ENCODE data around the gene TP53INP2. TPM values are rescaled to one million over a fixed set of nuclear protein-coding genes. Genes with fewer than 3 reads are reported as not detected.
A peak's percentile ranks its signal among the peaks of the same experiment; 100 is the strongest.

The TP53INP2 gene
- total and polyA plus RNA-seq, 2 experiments from 2014 or later, result 2.7 to 3.3 TPM

GRCh38 chr20:34705008-34705396 lies 858 bp downstream of the TP53INP2 start:
- peak overlapping the region; percentile 99; the same call in 1 of the 2 replicates for H2AFZ ChIP-seq

More at GRCh38 chr20:34705008-34705396, 858 bp downstream of the TP53INP2 start:
- Mint-ChIP-seq H3K4me3 (peak overlapping the region; percentile 87), H3K9me3 (no peaks in the 10 kb centered on the region), H3K27me3 (ENCODE audit: insufficient read depth, low read depth, poor library complexity) (peaks cover 47% of the 10 kb centered on the region), H3K4me1 (peaks cover 15% of the 10 kb centered on the region), H3K36me3 (ENCODE audit: low read depth) (no peaks in the 10 kb centered on the region), H3K27ac (no peak overlapping the region)
- Histone ChIP-seq H3K9me2 (ENCODE audit: insufficient read depth) (no peaks in the 10 kb centered on the region), H3F3A (replicated peaks; ENCODE audit: low read depth) (peaks cover 20% of the 10 kb centered on the region; the same call in 1 of the 2 replicates), H3K79me2 (replicated peaks; ENCODE audit: insufficient read depth) (no peaks in the 10 kb centered on the region), H3K4me3 (peak overlapping the region; percentile 97), H3K27me3 (ENCODE audit: insufficient read depth) (peaks cover 23% of the 10 kb centered on the region), H4K20me1 (replicated peaks; ENCODE audit: insufficient read depth) (0 out of 2 replicates have a peak, but pooled peaks cover 4% of the 10 kb centered on the region), H3K4me2 (peak overlapping the region; percentile 92), H3K36me3 (ENCODE audit: insufficient read depth) (no peaks in the 10 kb centered on the region), H3K4me1 (ENCODE audit: insufficient read depth) (peaks cover 12% of the 10 kb centered on the region; the same call in 1 of the 2 replicates), H3K27ac (ENCODE audit: low read depth) (peak overlapping the region; percentile 40; the same call in 1 of the 2 replicates)
- ATAC-seq (no peak), DNase-seq (ENCODE audit: low spot score) (no peak)
- no peak for TF ChIP-seq ZNF114 (CRISPR knock-in tag; IDR thresholded peaks at IDR 0.05)
- TF ChIP-seq REST (IDR thresholded peaks at IDR 0.05; ENCODE audit: unreplicated experiment), result no peak
- no peak for TF ChIP-seq ETS1 (IDR thresholded peaks at IDR 0.05)
- no peak for TF ChIP-seq CTCF (conservative IDR thresholded peaks at IDR 0.05; ENCODE audit: low read depth in 2 of 2)
- no peak for TF ChIP-seq NANOG (IDR thresholded peaks at IDR 0.05; ENCODE audit: borderline replicate concordance)
- TF ChIP-seq JUNB (IDR thresholded peaks at IDR 0.05; ENCODE audit: unreplicated experiment), result no peak
